Cardiac fibroblast (primary cell): ENCODE measurements around the gene C16orf86.

Experiments used
- DNase-seq, 2 donors: peaks; one replicate each; pipeline versions ENCODE4 v3.0.0 to v3.0.0-alpha.2; 2010; ENCODE audit warnings: low read depth in 2 of 2
- H3K4me3 ChIP-seq, 2 donors: replicated peaks in 1 of 2; 1 replicate in 1 of 2; 2 replicates in 1 of 2; pipeline ENCODE4 v1.5.1; 2011; ENCODE audit warnings: low read depth in 2 of 2, low read length in 2 of 2, mild to moderate bottlenecking in 2 of 2, moderate library complexity in 1 of 2
- CTCF ChIP-seq: IDR thresholded peaks from one replicate; pipeline ENCODE4 v1.5.1; 2011; ENCODE audit warnings: low read depth, mild to moderate bottlenecking, low read length, inconsistent platforms

The C16orf86 gene

GRCh38 chr16:67666559-67667452, at the start of gene C16orf86, which contains the start of gene ENKD1:
Gene C16orf86, plus strand, starts transcription at chr16:67666814. Its CDS starts 157 bp downstream, at chr16:67666971.
Gene ENKD1, minus strand, starts transcription at chr16:67666750. Its CDS starts 308 bp downstream, at chr16:67666442.
- no peak for TF ChIP-seq CTCF
- H3K4me3 ChIP-seq, result peak within 1 kb of the TSS; percentile 56 to 69
- peak; percentile 69 to 84 for DNase-seq

- DNase-seq, result no peak
- TF ChIP-seq CTCF, result no peak
- H3K4me3 ChIP-seq, result no peak overlapping the region
These were observed 38.4 kb upstream of the C16orf86 start for GRCh38 chr16:67628216-67628615.

- no peak overlapping the region for H3K4me3 ChIP-seq
- TF ChIP-seq CTCF, result no peak
- peak; percentile 32 to 70 for DNase-seq
These were observed 34.0 kb upstream of the C16orf86 start for GRCh38 chr16:67632415-67633172.

GRCh38 chr16:67636713-67637112, 29.9 kb upstream of the C16orf86 start:
- H3K4me3 ChIP-seq, result no peak overlapping the region
- DNase-seq, result no peak
- no peak for TF ChIP-seq CTCF

- no peak overlapping the region for H3K4me3 ChIP-seq
- no peak for DNase-seq
- no peak for TF ChIP-seq CTCF
These were observed 29.0 kb upstream of the C16orf86 start for GRCh38 chr16:67637625-67638024.

GRCh38 chr16:67641779-67642708, 24.6 kb upstream of the C16orf86 start:
- DNase-seq, result peak in 1 of 2 donors; percentile 80
- H3K4me3 ChIP-seq, result no peak overlapping the region
- no peak for TF ChIP-seq CTCF
